Left colon (tissue), 2 donors: ENCODE measurements around the gene NMU. TPM values are rescaled to one million over a fixed set of nuclear protein-coding genes. Genes with fewer than 3 reads are reported as not detected.
"Not testable (repeated sequence)": the region's sequence is repeated elsewhere in the genome, so short reads cannot be mapped to it uniquely, and the experiment has no call there.

Experiments used
- ATAC-seq: fragments of 200-7000 bp; cut with Tn5 transposase; one replicate; pipeline ENCODE4 v1.9.1; 2020; ENCODE audit warnings: mild to moderate bottlenecking, moderate library complexity
- DNase-seq, 2 donors: peaks; one replicate each; pipeline ENCODE4 v3.0.0-alpha.2; 2020
- intact Hi-C, 2 donors: fragments of 100-400 bp; cut with DNase I in 1 of 2; cut with micrococcal nuclease in 1 of 2; formaldehyde crosslinking; loops; one replicate each; pipeline versions ENCODE4 v1.11.2 to v1.14.0; 2022; cut with DNase I, micrococcal nuclease
- total RNA-seq, 2 donors: library from RNA; stranded (reverse); fragmentation: NEBNext Ultra II Directional; extraction: Animal tissue kit (Norgen Biotek cat#: 25700); gene quantifications; one replicate each; pipeline ENCODE4 v1.2.1, GENCODE V29; 2021
- donor health status: DM: no; HTN: no; CAD: no.
- donor health status: DM: yes; HTN: yes; CAD: no.

Gene NMU
- total RNA-seq, 2 donors from 2014 or later: 0.42 to 0.67 TPM

DNA sequence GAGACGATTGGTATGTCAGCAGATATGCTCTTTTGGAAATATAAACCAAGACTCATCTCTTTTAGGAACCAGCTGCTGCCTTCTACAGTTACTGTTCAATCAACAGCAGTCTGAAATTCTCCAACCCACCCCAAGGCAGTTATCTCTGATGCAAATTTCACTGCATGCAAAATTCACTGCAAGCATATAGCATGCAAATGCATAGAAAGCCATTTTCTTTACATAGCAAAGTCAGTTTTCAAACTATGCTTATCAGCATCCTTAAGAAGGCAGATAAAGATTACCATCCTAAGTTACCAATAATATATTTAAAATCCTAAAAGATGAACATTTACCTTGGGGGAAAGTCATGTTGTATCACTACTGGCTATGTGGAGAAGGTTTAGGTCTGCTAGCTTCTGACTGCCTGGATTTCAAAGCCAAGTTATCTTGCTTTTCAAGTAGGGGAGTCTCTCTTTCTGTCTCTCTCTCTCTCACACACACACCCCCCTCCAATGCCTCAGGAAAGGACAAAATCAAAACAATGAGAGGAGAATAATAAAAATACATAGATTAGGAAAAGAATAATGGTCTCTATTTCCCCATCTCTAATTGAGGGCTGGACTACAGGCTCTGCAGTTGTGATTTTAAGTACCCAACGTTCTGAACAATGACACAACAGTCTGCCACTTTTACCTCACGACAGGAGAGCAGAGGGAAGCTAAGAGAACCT lies 1.5 kb downstream of the NMU start:
- intact Hi-C loops: no loop called here
- no peak for ATAC-seq
- DNase-seq: no peak

DNA sequence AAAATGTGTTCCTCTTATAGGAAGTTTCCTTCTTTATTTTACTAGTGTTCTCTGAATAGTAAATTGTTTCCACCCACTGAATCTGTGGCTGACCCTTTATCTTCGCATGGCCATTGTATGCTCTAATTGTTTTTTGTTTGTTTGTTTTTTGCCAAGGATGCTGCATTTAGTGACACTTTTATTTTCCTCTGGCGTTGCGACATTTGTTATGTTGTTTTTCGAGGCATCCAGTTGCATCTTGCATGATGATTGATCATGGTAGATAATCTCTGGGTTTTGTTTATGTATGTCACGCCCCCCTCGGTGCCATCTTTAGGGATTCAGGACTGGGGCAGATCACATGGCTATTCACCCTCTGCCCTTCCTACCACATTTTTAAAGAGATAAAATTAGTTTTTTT lies 2.2 kb downstream of the NMU start:
- DNase-seq: no peak
- no peak for ATAC-seq
- intact Hi-C loops: no loop called here

DNA sequence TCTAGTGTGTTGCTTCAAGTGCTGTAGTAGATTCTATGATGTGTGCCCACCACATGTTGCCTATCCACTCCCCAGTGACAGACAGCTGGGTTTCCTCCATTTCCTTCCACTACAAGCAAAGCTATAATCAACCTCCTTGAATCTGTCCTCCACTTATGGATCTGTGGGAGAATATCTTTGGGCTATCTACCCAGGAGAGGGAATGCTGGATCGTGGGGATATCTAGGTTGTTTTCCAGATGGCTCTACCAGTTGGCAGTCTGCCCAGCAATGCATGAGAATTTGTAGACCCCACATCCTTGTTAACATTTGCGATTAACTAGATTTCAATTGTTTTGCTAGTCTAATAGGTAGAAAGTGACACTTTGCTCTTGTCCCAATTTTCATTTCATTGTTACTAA lies 10.3 kb downstream of the NMU start:
- ATAC-seq (no peak), DNase-seq (no peak)
- intact Hi-C loops: no loop called here

DNA sequence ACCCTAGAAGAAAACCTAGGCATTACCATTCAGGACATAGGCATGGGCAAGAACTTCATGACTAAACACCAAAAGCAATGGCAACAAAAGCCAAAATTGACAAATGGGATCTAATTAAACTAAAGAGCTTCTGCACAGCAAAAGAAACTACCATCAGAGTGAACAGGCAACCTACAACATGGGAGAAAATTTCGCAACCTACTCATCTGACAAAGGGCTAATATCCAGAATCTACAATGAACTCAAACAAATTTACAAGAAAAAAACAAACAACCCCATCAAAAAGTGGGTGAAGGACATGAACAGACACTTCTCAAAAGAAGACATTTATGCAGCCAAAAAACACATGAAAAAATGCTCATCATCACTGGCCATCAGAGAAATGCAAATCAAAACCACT lies 12.0 kb downstream of the NMU start:
- DNase-seq, ATAC-seq, intact Hi-C loops: not testable (repeated sequence)

DNA sequence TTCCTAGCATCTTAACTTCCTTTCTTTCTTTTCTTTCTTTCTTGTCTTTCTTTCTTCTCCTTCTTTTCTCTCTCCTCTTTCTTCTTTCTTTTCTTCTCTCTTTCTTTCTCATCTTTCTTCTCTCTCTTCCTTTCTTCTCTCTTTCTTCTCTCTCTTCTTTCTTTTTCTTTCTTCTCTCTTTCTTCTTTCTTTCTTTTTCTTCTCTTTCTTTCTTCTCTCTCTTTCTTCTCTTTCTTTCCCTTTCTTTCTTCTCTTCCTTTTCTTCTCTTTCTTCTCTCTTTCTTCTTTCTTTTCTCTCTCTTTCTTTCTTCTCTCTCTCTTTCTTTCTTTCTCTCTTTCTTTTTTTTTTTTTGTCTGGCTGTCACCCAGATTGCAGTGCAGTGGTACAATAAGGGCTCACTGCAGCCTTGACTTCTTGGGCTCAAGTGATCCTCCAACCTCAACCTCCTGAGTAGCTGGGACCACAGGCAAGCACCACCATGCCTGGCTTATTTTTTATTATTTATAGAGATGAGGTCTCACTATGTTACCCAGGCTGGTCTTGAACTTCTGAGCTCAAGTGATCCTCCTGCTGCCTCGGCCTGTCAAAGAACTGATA lies 17.5 kb downstream of the NMU start:
- ATAC-seq (no peak), DNase-seq (no peak)
- intact Hi-C loops: no loop called here

DNA sequence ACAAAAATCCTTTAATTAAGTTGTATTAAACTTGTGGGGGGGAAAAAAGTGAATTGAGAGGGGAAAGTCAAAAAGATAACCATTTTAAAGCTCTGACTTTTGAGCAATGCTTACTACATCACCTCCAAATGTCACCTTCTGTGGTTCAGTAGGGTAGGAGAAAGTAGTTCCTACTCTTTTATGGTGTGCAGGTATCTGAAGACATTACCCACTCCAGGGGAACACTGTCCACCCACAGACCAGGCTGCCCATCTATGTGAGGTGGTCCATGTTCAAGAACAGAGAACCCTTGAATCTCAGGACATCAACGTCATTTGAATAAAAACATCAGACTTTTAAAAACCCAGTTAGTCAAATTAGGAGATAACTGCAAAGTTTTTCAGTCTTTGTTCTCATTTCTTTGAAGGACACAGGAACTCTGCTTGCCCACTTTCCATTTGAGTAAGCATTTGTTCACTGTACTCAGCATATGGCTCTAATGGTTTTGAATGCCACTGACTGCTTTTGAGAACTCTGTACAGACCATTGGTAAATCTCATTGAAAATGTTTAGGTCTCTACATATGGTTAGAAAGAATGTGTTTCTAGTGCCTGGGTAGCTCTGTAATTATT lies 18.4 kb downstream of the NMU start:
- DNase-seq: no peak
- intact Hi-C loops: no loop called here
- no peak for ATAC-seq

DNA sequence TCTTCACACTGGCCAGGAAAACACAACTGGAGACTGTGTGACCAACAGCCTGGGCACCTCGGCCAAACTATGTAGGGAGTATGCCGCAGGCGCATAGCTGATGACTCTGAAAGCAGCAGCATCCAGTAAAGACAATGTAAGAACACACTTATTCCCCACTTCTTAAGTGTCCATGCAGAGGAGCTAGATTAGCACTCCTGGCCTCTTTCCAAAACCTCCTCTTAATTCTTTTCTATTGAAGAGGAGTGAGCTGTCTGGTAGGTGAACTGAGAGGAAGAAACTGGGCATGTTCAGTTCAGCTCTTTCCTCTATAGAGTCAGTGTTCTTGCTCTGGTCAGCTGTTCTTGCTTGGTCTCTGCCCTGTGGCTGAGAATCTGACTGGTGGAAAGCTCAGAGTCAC lies 21.1 kb downstream of the NMU start:
- intact Hi-C loops: no loop called here
- DNase-seq (no peak), ATAC-seq (no peak)

DNA sequence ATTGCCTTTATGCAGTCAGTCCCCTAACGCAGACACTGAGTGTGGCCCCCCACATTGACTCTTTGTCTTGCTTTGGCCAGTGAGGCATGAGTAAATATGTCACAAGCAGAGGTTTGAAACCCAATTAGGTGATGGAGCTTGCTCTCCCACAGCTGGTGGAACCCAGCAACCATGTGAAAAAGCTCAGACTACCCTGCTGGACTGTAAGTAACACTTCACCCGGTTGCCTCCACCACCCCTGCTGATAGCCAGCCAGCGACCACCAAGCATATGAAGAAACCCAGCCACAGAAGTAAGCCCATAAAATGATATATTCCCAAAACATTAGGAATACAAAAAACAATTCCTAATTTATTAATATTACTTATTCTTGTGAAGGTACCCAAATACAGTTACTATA lies 22.5 kb downstream of the NMU start:
- intact Hi-C loops: no loop called here
- ATAC-seq: no peak

DNA sequence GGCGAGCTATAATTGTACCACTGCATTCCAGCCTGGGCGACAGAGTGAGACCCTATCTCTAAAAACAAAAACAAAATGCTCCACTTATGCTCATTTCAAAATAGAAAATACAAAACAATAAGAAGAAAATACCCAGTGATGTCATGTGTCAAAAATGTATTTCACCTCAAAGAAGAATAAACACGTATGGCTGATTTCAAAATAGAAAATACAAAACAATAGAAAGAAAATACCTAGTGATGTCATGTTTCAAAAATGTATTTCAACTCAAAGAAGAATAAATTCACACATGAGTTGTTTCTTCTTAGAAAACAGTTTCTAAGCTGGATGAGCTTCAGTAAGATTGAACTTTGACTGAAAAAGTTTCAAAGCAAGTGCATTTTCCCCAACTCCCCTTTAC lies 23.8 kb downstream of the NMU start:
- intact Hi-C loops: no loop called here
- DNase-seq (no peak), ATAC-seq (no peak)

More for the DNA sequence above, 22.5 kb downstream of the NMU start:
- no peak for DNase-seq

DNA sequence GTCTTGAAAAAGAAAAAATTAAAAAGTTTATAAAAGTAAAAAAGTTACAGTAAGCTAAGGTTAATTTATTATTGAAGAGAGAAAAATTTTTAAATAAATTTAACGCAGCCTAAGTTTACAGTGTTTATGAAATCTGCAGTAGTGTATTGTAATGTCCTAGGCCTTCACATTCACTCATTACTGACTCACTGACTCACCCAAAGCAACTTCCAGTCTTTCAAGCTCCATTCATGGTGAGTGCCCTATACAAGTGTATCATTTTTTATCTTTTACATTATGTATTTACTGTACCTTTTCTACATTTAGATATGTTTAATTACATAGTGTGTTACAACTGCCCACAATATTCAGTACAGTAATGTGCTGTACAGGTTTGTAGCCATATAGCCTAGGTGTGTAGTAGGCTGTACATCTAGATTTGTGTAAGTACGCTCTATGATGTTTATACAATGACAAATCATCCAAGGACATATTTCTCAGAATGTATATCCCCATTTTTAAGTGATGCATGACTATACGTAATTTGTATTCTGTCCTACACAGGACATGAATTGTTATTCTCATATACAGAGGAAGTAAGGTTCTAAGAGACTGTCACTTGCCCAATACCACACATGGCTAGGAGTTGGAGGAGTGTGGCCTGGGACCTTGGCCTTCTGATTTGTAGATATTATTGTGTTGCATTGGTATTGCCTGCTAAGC lies 24.6 kb downstream of the NMU start:
- intact Hi-C loops: no loop called here
- DNase-seq: no peak
- no peak for ATAC-seq

DNA sequence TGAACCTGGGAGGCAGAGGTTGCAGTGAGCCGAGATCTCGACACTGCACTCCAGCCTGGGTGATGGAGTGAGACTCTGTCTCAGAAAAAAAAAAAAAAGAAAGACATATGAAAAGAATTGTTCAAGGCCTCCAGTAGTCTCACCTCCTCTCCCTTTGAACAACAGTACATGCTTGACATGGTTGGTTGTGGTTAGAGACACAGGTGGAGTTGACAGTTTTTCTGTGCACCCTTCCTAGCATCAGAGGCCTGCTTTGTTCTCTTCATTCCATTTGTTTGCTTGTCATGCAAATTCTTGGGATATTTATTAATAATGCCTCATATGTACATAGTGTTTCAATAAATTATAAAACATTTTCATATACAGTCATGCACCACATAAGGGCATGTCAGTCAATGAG lies 25.7 kb downstream of the NMU start:
- ATAC-seq (no peak), DNase-seq (no peak)
- intact Hi-C loops: no loop called here

DNA sequence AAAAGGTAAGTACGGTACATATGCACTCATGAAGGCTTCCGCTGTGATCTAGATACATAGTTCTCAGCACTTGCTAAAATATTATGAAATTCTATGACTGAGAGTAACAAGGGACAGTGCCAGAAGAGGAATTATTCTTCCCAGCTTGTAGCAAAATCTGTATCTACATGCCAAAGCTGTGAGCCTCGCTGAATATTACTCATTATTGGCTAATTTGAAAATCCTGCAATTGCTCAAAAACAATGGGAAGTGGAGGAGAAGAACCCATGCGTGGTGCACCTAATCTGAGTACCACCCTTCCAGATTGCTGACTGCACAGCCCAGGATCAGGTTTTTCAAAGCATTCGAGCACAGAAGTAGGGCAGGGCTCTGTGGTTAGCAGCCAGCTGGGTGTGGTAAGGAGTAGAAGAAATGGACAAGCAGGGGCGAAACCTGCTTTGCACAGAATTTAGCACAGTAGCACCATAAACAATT lies 26.7 kb downstream of the NMU start:
- no peak for ATAC-seq
- intact Hi-C loops: no loop called here
- no peak for DNase-seq

DNA sequence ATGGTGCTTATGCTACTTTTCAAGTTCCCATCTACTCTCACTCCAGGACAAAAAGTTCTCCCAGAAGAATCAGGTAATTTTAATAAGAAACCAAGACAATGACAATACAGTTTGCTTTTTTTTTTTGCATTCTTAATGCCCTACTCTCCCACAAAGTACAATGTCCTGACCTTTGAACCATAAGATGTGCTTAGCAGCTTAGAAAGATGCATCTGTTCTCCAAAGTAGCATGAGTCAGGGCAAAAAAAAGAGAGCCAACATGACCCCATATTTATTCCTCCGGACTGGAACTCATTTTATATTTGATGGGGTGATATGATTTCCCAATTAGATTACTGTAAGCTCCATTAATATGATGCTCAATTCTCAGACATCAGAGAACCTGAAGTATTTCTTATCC lies 27.5 kb downstream of the NMU start:
- ATAC-seq: no peak
- no peak for DNase-seq
- intact Hi-C loops: no loop called here

DNA sequence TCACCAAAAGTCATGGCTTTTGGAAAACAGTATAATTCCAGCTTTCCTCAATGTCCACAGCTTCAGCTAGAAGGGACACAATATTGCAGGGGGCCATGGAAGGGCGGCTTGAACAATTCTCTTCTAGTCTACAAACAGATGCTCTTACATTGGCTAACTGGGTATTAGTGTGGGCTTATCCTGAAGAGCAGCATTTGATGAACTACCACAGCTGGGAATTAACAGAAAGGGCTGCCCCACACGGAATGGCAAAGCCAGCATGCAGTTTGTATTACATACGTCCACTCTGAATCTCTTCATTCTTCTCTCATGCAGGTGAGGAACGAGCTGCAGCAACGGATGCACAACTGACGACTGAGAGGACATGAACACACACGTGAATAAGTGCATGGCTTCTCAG lies 31.1 kb downstream of the NMU start:
- DNase-seq: no peak
- intact Hi-C loops: no loop called here
- ATAC-seq: no peak

DNA sequence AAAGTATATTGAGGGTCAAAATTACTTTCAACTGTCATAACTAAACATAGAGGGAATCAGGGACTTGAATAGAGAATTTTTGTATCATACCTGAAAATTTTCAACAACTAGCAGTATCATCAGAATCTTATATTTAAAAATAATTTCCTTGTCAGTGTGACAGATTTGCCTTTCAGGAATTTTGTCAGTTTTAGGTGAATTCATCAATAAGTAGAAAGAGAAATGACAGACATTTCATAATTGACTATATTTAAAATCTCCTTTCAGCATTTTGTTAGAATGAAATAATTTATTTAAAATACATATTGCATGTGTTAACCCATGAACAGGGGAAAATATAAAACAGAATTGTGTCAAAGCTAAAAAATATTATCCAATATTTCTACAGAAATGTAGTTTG lies 35.5 kb downstream of the NMU start:
- no peak for ATAC-seq
- intact Hi-C loops: no loop called here

DNA sequence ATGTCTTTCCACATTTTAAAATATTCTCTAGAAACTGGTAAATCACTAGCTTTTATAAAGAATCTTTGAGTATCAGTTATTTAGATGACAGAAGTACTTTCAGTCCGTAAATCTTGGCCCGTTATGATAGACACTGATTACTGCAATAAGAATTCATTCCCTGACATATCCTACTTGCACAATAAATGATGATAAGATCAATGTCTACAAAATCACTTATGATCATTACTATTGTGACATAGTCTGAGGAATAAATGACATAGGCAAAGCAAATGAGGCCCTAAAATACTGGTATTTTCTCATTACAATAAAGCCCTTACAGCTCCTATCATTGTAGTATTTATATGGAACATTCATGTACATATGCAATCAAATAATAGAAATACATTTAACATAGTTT lies 37.5 kb downstream of the NMU start:
- ATAC-seq (no peak), DNase-seq (no peak)
- intact Hi-C loops: no loop called here

More for the DNA sequence above, 35.5 kb downstream of the NMU start:
- no peak for DNase-seq

DNA sequence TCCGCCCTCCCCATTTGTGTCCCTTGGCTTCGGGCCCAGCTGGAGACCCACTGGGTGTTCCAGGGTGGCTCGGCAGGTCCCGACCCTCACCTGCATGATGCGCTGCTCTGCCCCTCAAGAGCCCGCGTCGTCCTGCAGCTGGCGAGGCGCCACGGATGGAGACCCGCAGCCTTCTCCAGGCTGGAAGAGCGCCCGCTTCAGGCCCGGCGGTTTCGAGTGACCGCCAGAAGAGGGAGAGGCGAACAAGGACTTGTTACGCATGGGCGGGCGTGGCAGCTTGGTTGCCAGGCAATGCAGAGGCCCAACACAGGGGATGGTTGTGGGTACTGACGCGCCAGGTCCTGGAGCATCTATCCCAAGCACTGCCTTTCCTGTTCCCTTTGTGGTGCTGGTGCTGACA lies 44.1 kb downstream of the NMU start, which contains the start of gene PDCL2:
PDCL2 (minus strand) TSS at position 232 of the 400 bp plus-strand sequence; CDS start at position 96, 136 bp downstream.
- DNase-seq (no peak), ATAC-seq (no peak)
- intact Hi-C loops: no loop called here

DNA sequence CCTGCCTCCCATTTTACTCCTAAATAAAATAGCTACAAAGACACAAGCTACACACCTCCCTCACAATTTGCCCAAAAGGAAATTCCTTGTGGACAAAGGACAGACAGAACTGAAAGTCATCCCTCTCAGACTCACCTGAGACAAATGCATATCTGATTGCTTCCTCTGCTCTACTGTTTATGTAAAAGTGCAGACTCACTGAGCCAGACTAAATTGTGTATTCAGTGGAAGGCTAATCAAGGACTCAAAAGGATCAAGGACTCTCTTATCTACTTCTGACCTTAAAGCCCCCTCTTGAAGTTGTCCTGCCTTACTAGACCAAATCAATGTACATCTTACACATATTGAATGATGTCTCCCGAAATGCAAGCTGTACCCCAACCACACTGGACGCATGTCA lies 47.9 kb downstream of the NMU start:
- DNase-seq (no peak), ATAC-seq (no peak)
- intact Hi-C loops: no loop called here

DNA sequence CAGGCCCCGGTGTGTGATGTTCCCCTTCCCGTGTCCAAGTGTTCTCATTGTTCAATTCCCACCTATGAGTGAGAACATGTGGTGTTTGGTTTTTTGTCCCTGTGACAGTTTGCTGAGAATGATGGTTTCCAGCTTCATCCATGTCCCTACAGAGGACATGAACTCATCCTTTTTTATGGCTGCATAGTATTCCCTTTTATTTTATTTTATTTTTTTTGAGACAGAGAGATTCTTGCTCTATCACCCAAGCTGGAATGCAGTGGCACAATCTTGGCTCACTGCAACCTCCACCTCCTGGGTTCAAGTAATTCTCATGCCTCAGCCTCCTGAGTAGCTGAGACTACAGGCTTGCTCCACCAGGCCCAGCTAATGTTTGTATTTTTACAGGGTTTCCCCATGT lies 53.3 kb downstream of the NMU start:
- ATAC-seq, DNase-seq, intact Hi-C loops: not testable (repeated sequence)
